A673 (cell line): ENCODE measurements around the gene ZFYVE28. TPM values are rescaled to one million over a fixed set of nuclear protein-coding genes. Genes with fewer than 3 reads are reported as not detected.

Source experiments
- BruUV-seq: library from RNA; stranded (reverse); fragments of 400-500 nt; replicated peaks from 2 replicates; lab custom pipeline; 2021; lab: Mats Ljungman, UMichigan
- CTCF ChIA-PET: fragments of 300-600 bp; sonication (Branson Sonifier 250); formaldehyde crosslinking; loops from one replicate; lab custom pipeline; 2022; ENCODE audit warnings: antibody characterized with exemption; lab: Charles Lee
- POLR2A ChIA-PET: fragments of 300-600 bp; sonication (Branson Sonifier 250); formaldehyde crosslinking; loops from one replicate; lab custom pipeline; 2022; ENCODE audit warnings: antibody characterized with exemption; ENCODE audit not compliant: low non-redundant PET; lab: Charles Lee
- DNase-seq: peaks from one replicate; pipeline ENCODE4 v3.0.0-alpha.2; 2015; ENCODE audit warnings: low spot score
- H3K27ac ChIP-seq: fragments of 200-600 bp; sonication (generic); 2 replicates; pipeline ENCODE4 v1.5.1; 2016; ENCODE audit warnings: mixed run types, low read depth, mild to moderate bottlenecking, mixed read lengths, antibody characterized with exemption, low read length; ENCODE audit not compliant: poor library complexity, severe bottlenecking
- H3K27me3 ChIP-seq: fragments of 200-600 bp; sonication (generic); replicated peaks from 2 replicates; pipeline ENCODE4 v1.6.1; 2017; ENCODE audit warnings: mixed run types, low read depth, mild to moderate bottlenecking, mixed read lengths, antibody characterized with exemption, low read length; ENCODE audit not compliant: insufficient read depth, poor library complexity
- H3K36me3 ChIP-seq: fragments of 200-600 bp; sonication (generic); 2 replicates; pipeline ENCODE4 v1.6.1; 2016; ENCODE audit warnings: mixed run types, mild to moderate bottlenecking, mixed read lengths, antibody characterized with exemption, low read length; ENCODE audit not compliant: insufficient read depth, poor library complexity, severe bottlenecking
- H3K4me1 ChIP-seq: fragments of 200-600 bp; sonication (generic); 2 replicates; pipeline ENCODE4 v1.6.1; 2017; ENCODE audit warnings: mixed run types, mild to moderate bottlenecking, mixed read lengths, antibody characterized with exemption, low read length; ENCODE audit not compliant: insufficient read depth, poor library complexity, severe bottlenecking
- H3K4me3 ChIP-seq: fragments of 200-600 bp; sonication (generic); 2 replicates; pipeline ENCODE4 v1.5.1; 2016; ENCODE audit warnings: low read depth, mixed run types, mild to moderate bottlenecking, mixed read lengths, low read length; ENCODE audit not compliant: poor library complexity, severe bottlenecking
- H3K9me3 ChIP-seq: fragments of 200-600 bp; sonication (generic); 2 replicates; pipeline ENCODE4 v1.6.1; 2016; ENCODE audit warnings: mixed run types, low read depth, mild to moderate bottlenecking, mixed read lengths, antibody characterized with exemption, low read length; ENCODE audit not compliant: poor library complexity, severe bottlenecking
- CTCF ChIP-seq: fragments of 300-800, 200-600 bp; sonication (generic); conservative IDR thresholded peaks from 2 replicates; pipeline ENCODE4 v1.5.1; 2017; ENCODE audit warnings: low read depth, mild to moderate bottlenecking, antibody characterized with exemption, low read length, moderate library complexity, mixed read lengths
- EZH2 ChIP-seq: fragments of 200-600 bp; sonication (generic); IDR thresholded peaks from 2 replicates; pipeline ENCODE4 v1.6.1; 2017; ENCODE audit warnings: borderline replicate concordance, low read depth, mild to moderate bottlenecking, mixed read lengths, antibody characterized with exemption, low read length; ENCODE audit not compliant: poor library complexity, severe bottlenecking
- intact Hi-C: fragments of 100-400 bp; cut with micrococcal nuclease; formaldehyde crosslinking; loops from one replicate; pipeline ENCODE4 v1.10.0; 2022; ENCODE audit not compliant: unreplicated experiment
- total RNA-seq: library from RNA; stranded (reverse); gene quantifications from 2 replicates; pipeline ENCODE4 v1.2.3, GENCODE V29; 2021

Gene ZFYVE28
- total RNA-seq, 1 experiment from 2014 or later = 8.6 TPM

- TF ChIP-seq CTCF (no peak), EZH2 (no peak)
- BruUV-seq = no TSS peak
- ChIA-PET CTCF (no interaction called here), POLR2A (no interaction called here)
- Histone ChIP-seq H3K27ac (no peak overlapping the region), H3K27me3 (no peaks in the 10 kb centered on the region), H3K4me1 (peaks cover 5% of the 10 kb centered on the region), H3K9me3 (no peaks in the 10 kb centered on the region), H3K4me3 (no peak overlapping the region), H3K36me3 (no peaks in the 10 kb centered on the region)
- intact Hi-C loops = no loop called here
- no peak for DNase-seq
These were observed 55.3 kb downstream of the ZFYVE28 start for GRCh38 chr4:2363056-2363721.

DNA sequence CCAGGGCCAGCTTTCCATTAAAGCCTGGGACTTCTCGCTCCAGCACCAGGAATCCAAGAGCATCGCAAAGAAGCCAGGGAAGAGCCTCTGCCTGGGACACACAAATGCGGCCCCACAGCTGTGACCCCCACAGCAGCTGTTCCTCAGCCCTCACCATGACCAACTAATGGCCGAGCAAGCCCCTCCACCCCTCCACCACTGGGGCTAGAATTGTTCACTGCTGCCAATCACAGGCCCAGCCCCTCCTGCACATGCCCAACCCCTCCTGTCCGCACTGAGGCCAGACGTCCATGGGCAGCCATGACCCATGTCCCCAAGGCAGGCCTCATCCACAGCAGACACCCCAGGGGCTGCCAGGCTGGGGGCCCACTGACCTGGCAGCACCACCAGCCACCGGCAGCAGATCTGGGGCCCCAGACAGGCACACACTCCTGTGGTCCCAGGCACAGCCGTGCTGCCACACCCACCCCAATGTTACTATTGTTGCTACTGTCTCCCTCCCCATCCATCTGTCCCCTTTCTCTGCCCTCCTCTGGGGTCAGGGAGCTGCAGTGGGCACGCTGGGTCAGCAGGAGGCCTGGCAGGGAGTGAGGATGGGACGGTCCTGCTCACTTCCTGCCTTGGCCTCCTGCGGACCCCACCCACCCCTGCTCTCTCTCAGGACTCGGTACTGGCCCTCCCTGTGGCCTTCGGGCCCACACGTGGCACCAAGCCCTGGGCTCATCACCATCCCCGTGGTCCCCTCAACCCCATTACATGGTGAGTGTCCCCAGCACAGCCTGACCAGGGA, 56.0 kb downstream of the ZFYVE28 start:
- Histone ChIP-seq H3K27ac (no peak overlapping the region), H3K27me3 (no peaks in the 10 kb centered on the region), H3K9me3 (no peaks in the 10 kb centered on the region), H3K4me3 (no peak overlapping the region), H3K4me1 (peaks cover 5% of the 10 kb centered on the region), H3K36me3 (no peaks in the 10 kb centered on the region)
- CTCF ChIA-PET = no interaction called here
- BruUV-seq = no TSS peak
- POLR2A ChIA-PET = no interaction called here
- no peak for DNase-seq
- intact Hi-C loops = no loop called here
- no peak for TF ChIP-seq CTCF
- no peak for TF ChIP-seq EZH2

DNA sequence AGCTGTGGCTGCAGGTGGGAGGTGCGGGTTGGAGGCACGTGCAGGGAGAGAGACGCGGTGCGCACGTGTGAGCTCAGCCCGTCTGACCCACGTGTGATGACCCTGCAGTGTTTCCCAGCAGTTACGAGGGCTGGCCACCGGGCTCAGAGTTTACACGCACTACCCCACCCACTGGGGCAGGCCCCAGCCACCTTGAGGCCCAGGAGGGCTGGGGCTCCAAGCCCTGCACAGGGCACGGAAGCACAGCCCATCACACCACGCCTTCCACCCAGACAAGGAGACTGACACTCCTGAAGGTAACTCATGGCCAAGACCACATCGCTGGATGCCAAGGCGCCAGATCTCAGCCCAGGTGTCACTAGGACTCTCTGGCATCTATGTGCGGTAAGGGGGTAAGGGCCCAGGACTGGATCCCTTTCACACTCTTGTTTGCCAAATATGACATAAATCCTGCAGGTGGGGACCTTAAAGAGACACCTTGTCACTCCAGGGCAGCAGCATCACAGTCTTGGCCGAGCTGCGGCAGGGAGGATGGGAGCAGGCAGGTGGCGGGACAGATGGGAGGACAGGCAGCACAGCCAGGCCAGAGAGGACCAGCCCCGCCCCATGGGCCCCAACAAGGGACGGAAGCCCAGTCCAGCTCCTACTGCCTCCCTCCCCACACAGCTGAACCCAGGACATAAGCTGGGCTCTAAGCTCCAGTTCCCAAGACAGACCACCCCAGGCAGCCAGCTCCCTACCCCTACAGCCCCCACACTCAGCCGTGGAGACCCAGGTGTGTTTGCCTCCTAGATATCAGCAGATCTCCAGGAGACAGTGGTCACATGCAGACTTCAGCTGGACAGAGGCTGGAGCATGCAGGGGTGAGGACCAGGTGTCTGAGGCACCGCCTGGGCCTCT, 56.8 kb downstream of the ZFYVE28 start:
- intact Hi-C loops = no loop called here
- H3K4me1 ChIP-seq = peaks cover 4% of the 10 kb centered on the region
- no TSS peak for BruUV-seq
- no peaks in the 10 kb centered on the region for H3K9me3 ChIP-seq
- H3K4me3 ChIP-seq = no peak overlapping the region
- H3K27ac ChIP-seq = no peak overlapping the region
- POLR2A ChIA-PET = no interaction called here
- no peaks in the 10 kb centered on the region for H3K36me3 ChIP-seq
- no peaks in the 10 kb centered on the region for H3K27me3 ChIP-seq
- CTCF ChIA-PET = no interaction called here
- TF ChIP-seq CTCF = no peak
- TF ChIP-seq EZH2 = no peak
- no peak for DNase-seq
